IMR-90 (cell line): Measurements from ENCODE around the gene ABHD17C. TPM values are rescaled to one million over a fixed set of nuclear protein-coding genes. Genes with fewer than 3 reads are reported as not detected.

Source experiments
- ATAC-seq: fragments of 200-7000 bp; cut with Tn5 transposase; 2 replicates; pipeline ENCODE4 v1.9.1; 2020; ENCODE audit warnings: low read depth, mild to moderate bottlenecking, moderate library complexity
- BruUV-seq: library from RNA; stranded (reverse); fragments of 400-500 nt; replicated peaks from 2 replicates; lab custom pipeline; 2021; lab: Mats Ljungman, UMichigan
- CTCF ChIA-PET: fragments of 300-600 bp; formaldehyde crosslinking; extraction: SDS; loops from one replicate; lab custom pipeline; 2021; ENCODE audit warnings: antibody characterized with exemption; lab: Yijun Ruan, JAX
- POLR2A ChIA-PET: fragments of 300-600 bp; sonication (Branson Sonifier 250); formaldehyde crosslinking; loops from one replicate; lab custom pipeline; 2022; ENCODE audit warnings: antibody characterized with exemption; ENCODE audit not compliant: unreplicated experiment; lab: Charles Lee
- DNase-seq: peaks from one replicate; pipeline ENCODE4 v3.0.0; 2013
- H2AFZ ChIP-seq: replicated peaks from 2 replicates; pipeline ENCODE3; 2013; ENCODE audit warnings: low read length, mild to moderate bottlenecking; ENCODE audit not compliant: poor library complexity
- H2AK5ac ChIP-seq: 2 replicates; pipeline ENCODE4 v1.6.1; 2013; ENCODE audit warnings: low read depth, low read length, inconsistent platforms
- H2AK9ac ChIP-seq: replicated peaks from 2 replicates; pipeline ENCODE3; 2013; ENCODE audit warnings: mild to moderate bottlenecking, low read depth, low read length, moderate library complexity; ENCODE audit not compliant: poor library complexity
- H2BK120ac ChIP-seq: 2 replicates; pipeline ENCODE4 v1.6.1; 2013; ENCODE audit warnings: low read depth, low read length, inconsistent platforms
- H2BK15ac ChIP-seq: 3 replicates; pipeline ENCODE4 v1.6.1; 2013; ENCODE audit warnings: low read depth, low read length, inconsistent platforms
- H2BK20ac ChIP-seq: 2 replicates; pipeline ENCODE4 v1.6.1; 2013; ENCODE audit warnings: low read depth, mild to moderate bottlenecking, inconsistent platforms, low read length, moderate library complexity
- H2BK5ac ChIP-seq: 2 replicates; pipeline ENCODE4 v1.6.1; 2013; ENCODE audit warnings: mild to moderate bottlenecking, low read depth, low read length, inconsistent platforms; ENCODE audit not compliant: poor library complexity, severe bottlenecking
- H3K14ac ChIP-seq: replicated peaks from 2 replicates; pipeline ENCODE4 v1.6.1; 2013; ENCODE audit warnings: low read depth, low read length, inconsistent platforms
- H3K18ac ChIP-seq: 2 replicates; pipeline ENCODE4 v1.6.1; 2013; ENCODE audit warnings: low read depth, low read length, control low read depth
- H3K23ac ChIP-seq: 2 replicates; pipeline ENCODE4 v1.6.1; 2013; ENCODE audit warnings: low read depth, low read length, inconsistent platforms
- H3K27ac ChIP-seq: 2 replicates; pipeline ENCODE4 v1.5.1; 2013; ENCODE audit warnings: mild to moderate bottlenecking, control low read depth, low read length; ENCODE audit not compliant: insufficient read depth
- H3K27me3 ChIP-seq: 2 replicates; pipeline ENCODE4 v1.6.1; 2013; ENCODE audit warnings: low read length; ENCODE audit not compliant: control insufficient read depth, insufficient read depth
- H3K36me3 ChIP-seq: 2 replicates; pipeline ENCODE4 v1.6.1; 2013; ENCODE audit warnings: low read length, mixed read lengths; ENCODE audit not compliant: control insufficient read depth, insufficient read depth
- H3K4ac ChIP-seq: 2 replicates; pipeline ENCODE4 v1.6.1; 2013; ENCODE audit warnings: low read depth, low read length, inconsistent platforms
- H3K4me1 ChIP-seq: 2 replicates; pipeline ENCODE4 v1.6.1; 2013; ENCODE audit warnings: low read length, mixed read lengths; ENCODE audit not compliant: control insufficient read depth, insufficient read depth
- H3K4me2 ChIP-seq: 2 replicates; pipeline ENCODE4 v1.6.1; 2013; ENCODE audit warnings: low read depth, mild to moderate bottlenecking, control low read depth, low read length, moderate library complexity
- H3K4me3 ChIP-seq: 2 replicates; pipeline ENCODE4 v1.5.1; 2013; ENCODE audit warnings: low read depth, mild to moderate bottlenecking, control low read depth, low read length, moderate library complexity; ENCODE audit not compliant: insufficient read depth
- H3K56ac ChIP-seq: 2 replicates; pipeline ENCODE4 v1.6.1; 2013; ENCODE audit warnings: low read length, inconsistent platforms; ENCODE audit not compliant: insufficient read depth; ENCODE audit errors: extremely low read depth
- H3K79me1 ChIP-seq, 2 experiments: 2 replicates each; pipeline ENCODE4 v1.6.1; 2013; ENCODE audit warnings: low read length in 2 of 2, inconsistent platforms in 1 of 2, low read depth in 1 of 2
- H3K9ac ChIP-seq: 2 replicates; pipeline ENCODE4 v1.6.1; 2013; ENCODE audit warnings: low read depth, low read length, control low read depth
- H3K9me1 ChIP-seq: 2 replicates; pipeline ENCODE4 v1.6.1; 2013; ENCODE audit warnings: low read length, inconsistent platforms; ENCODE audit not compliant: insufficient read depth
- H3K9me3 ChIP-seq: 2 replicates; pipeline ENCODE4 v1.6.1; 2013; ENCODE audit warnings: low read length; ENCODE audit not compliant: control insufficient read depth, insufficient read depth
- H4K20me1 ChIP-seq: 2 replicates; pipeline ENCODE4 v1.6.1; 2013; ENCODE audit warnings: low read length, inconsistent platforms; ENCODE audit not compliant: insufficient read depth
- H4K5ac ChIP-seq: 2 replicates; pipeline ENCODE4 v1.6.1; 2013; ENCODE audit warnings: mild to moderate bottlenecking, low read depth, low read length, control low read depth
- H4K8ac ChIP-seq, 2 experiments: 2 replicates each; pipeline ENCODE4 v1.6.1; 2013; ENCODE audit warnings: low read depth in 2 of 2, low read length in 2 of 2, control low read depth in 1 of 2, inconsistent platforms in 1 of 2
- H4K91ac ChIP-seq: 2 replicates; pipeline ENCODE4 v1.6.1; 2013; ENCODE audit warnings: low read depth, low read length, inconsistent platforms; ENCODE audit not compliant: insufficient read depth
- BHLHE40 ChIP-seq: fragments of 150-350 bp; IDR thresholded peaks from 2 replicates; pipeline ENCODE4 v1.6.1; 2016; ENCODE audit warnings: mild to moderate bottlenecking, low read depth, low read length
- CEBPB ChIP-seq: IDR thresholded peaks from 2 replicates; pipeline ENCODE4 v1.6.1; 2012; ENCODE audit warnings: low read depth, low read length, improper control_type of control experiment
- CTCF ChIP-seq: conservative IDR thresholded peaks from 2 replicates; pipeline ENCODE4 v1.5.1; 2012; ENCODE audit warnings: mild to moderate bottlenecking, low read depth, low read length, improper control_type of control experiment
- FOS ChIP-seq: fragments of 150-350 bp; IDR thresholded peaks from 2 replicates; pipeline ENCODE4 v1.6.1; 2016; ENCODE audit warnings: low read depth, low read length
- MAFK ChIP-seq: IDR thresholded peaks from 2 replicates; pipeline ENCODE4 v1.6.1; 2012; ENCODE audit warnings: low read depth, low read length, improper control_type of control experiment
- MAZ ChIP-seq: IDR thresholded peaks from 2 replicates; pipeline ENCODE4 v1.6.1; 2012; ENCODE audit warnings: low read depth, mild to moderate bottlenecking, low read length, improper control_type of control experiment, moderate library complexity, borderline replicate concordance
- POLR2A ChIP-seq: IDR thresholded peaks from 2 replicates; pipeline ENCODE4 v1.6.1; 2012; ENCODE audit warnings: mild to moderate bottlenecking, low read depth, low read length
- RAD21 ChIP-seq: IDR thresholded peaks from 2 replicates; pipeline ENCODE4 v1.6.1; 2012; ENCODE audit warnings: low read length, improper control_type of control experiment
- RCOR1 ChIP-seq: IDR thresholded peaks from 2 replicates; pipeline ENCODE4 v1.6.1; 2012; ENCODE audit warnings: mild to moderate bottlenecking, low read length, improper control_type of control experiment; ENCODE audit not compliant: insufficient replicate concordance
- RFX5 ChIP-seq: IDR thresholded peaks from 2 replicates; pipeline ENCODE4 v1.8.0; 2012; ENCODE audit warnings: low read depth, mild to moderate bottlenecking, low read length, moderate library complexity
- USF2 ChIP-seq: fragments of 150-350 bp; IDR thresholded peaks from 2 replicates; pipeline ENCODE4 v1.6.1; 2017; ENCODE audit warnings: mild to moderate bottlenecking, antibody characterized with exemption, low read length, low read depth
- WGBS, 2 experiments: methylation state at CpG; one replicate each; pipeline versions ENCODE4 v1.1.5 to v1.1.7; 2013; ENCODE audit warnings: missing lambda C conversion rate in 2 of 2; ENCODE audit not compliant: insufficient read length in 1 of 2; ENCODE audit errors: extremely low coverage in 2 of 2; 5-methylcytosine and 5-hydroxymethylcytosine counted together
- dilution Hi-C: fragments of 300-500 bp; cut with HindIII; formaldehyde crosslinking; loops from one replicate; pipeline ENCODE4 v1.14.3; 2018; ENCODE audit warnings: low sequenced_read_pairs; ENCODE audit not compliant: unreplicated experiment
- in situ Hi-C: fragments of 300-500 bp; cut with MboI; formaldehyde crosslinking; loops from 3 replicates; pipeline ENCODE4 v1.14.3; 2019; ENCODE audit warnings: low sequenced_read_pairs, inconsistent platforms, mixed read lengths
- intact Hi-C: fragments of 100-400 bp; cut with micrococcal nuclease; formaldehyde crosslinking; loops from 2 replicates; pipeline ENCODE4 v1.10.0; 2022
- polyA plus RNA-seq, 3 experiments: library from polyadenylated mRNA; depleted of rRNA; stranded (reverse); fragments of >200 nt; gene quantifications; 2 replicates each; pipeline ENCODE4 v1.2.3, GENCODE V29; 2012; ENCODE audit warnings: low replicate concordance in 1 of 3
- total RNA-seq: library from RNA; depleted of rRNA; stranded (reverse); fragments of >200 nt; gene quantifications from 2 replicates; pipeline ENCODE4 v1.2.3, GENCODE V29; 2012

Gene ABHD17C
- total and polyA plus RNA-seq, 2 of the 4 experiments (the other 2 are of a cell fraction), result 5.4 to 10.3 TPM

- no peak overlapping the region for H2BK15ac ChIP-seq
- H4K91ac ChIP-seq, result no peak overlapping the region
- H2AFZ ChIP-seq, result peak overlapping the region; percentile 55
- H2AK9ac ChIP-seq, result no peak overlapping the region
- in situ Hi-C loops (no loop called here), dilution Hi-C loops (no loop called here), intact Hi-C loops (no loop called here)
- peaks cover 1% of the 10 kb centered on the region; the same call in 1 of the 2 replicates for H3K4me1 ChIP-seq
- no peak overlapping the region for H3K23ac ChIP-seq
- no peak for DNase-seq
- no peaks in the 10 kb centered on the region for H3K9me3 ChIP-seq
- no peaks in the 10 kb centered on the region for H3K27me3 ChIP-seq
- H3K79me1 ChIP-seq, result peaks cover 0 to 7% of the 10 kb centered on the region in 2 experiments; a peak in 1 of 4 replicates
- H3K4me3 ChIP-seq, result no peak overlapping the region
- CTCF ChIA-PET, result interaction anchor here (0.6 kb wide), 1 partner anchor 1726 kb away, joined by 4 read pairs; no protein-coding TSS in a partner anchor
- peaks cover 10% of the 10 kb centered on the region; the same call in 1 of the 2 replicates for H3K9me1 ChIP-seq
- H3K27ac ChIP-seq, result no peak overlapping the region
- 76% methylated on average over 3 of the region's 10 CpGs; no CpG with 5 or more reads in 1 of the 2 experiments for WGBS, 2 experiments
- BruUV-seq, result no TSS peak
- no peak overlapping the region for H3K18ac ChIP-seq
- H2BK120ac ChIP-seq, result no peak overlapping the region
- H3K56ac ChIP-seq, result no peak overlapping the region
- no peak for ATAC-seq
- H4K5ac ChIP-seq, result no peak overlapping the region
- peaks cover 63% of the 10 kb centered on the region for H4K20me1 ChIP-seq
- no peak overlapping the region for H3K4ac ChIP-seq
- no peak overlapping the region for H2AK5ac ChIP-seq
- no peak for TF ChIP-seq RCOR1
- no peak for TF ChIP-seq USF2
- no peak for TF ChIP-seq BHLHE40
- TF ChIP-seq MAFK, result no peak
- TF ChIP-seq CEBPB, result no peak
- no peak for TF ChIP-seq MAZ
- no peak for TF ChIP-seq FOS
- no peak for TF ChIP-seq CTCF
- TF ChIP-seq RAD21, result no peak
- no peak for TF ChIP-seq RFX5
- no peak for TF ChIP-seq POLR2A
- H2BK20ac ChIP-seq, result no peak overlapping the region
- no peak overlapping the region for H2BK5ac ChIP-seq
- H4K8ac ChIP-seq, result no peak overlapping the region
- no peak overlapping the region for H3K4me2 ChIP-seq
- peaks cover 53% of the 10 kb centered on the region for H3K36me3 ChIP-seq
- POLR2A ChIA-PET, result no interaction called here
- no peak overlapping the region for H3K14ac ChIP-seq
- H3K9ac ChIP-seq, result no peak overlapping the region
Observed at GRCh38 chr15:80804970-80805495, 109.9 kb downstream of the ABHD17C start.
